Upper lobe of left lung (tissue), 4 donors: ENCODE data around the gene FOXB2.
"Not testable (repeated sequence)": the region's sequence is repeated elsewhere in the genome, so short reads cannot be mapped to it uniquely, and the experiment has no call there.

Experiments
- CTCF ChIP-seq, 6 experiments: fragments of 450-650 bp in 4 of 6; fragments of 200-600 bp in 2 of 6; sonication (generic) in 2 of 6; IDR thresholded peaks; one replicate each; pipeline ENCODE4 v1.5.1; 2016 to 2019; ENCODE audit warnings: antibody characterized with exemption in 6 of 6
- EP300 ChIP-seq, 4 donors: sonication (generic); formaldehyde crosslinking; IDR thresholded peaks; one replicate each; pipeline ENCODE4 v1.5.1; 2017; ENCODE audit warnings: antibody characterized with exemption in 4 of 4, control low read depth in 2 of 4
- POLR2A ChIP-seq, 4 donors: fragments of 450-650 bp; IDR thresholded peaks; one replicate each; pipeline ENCODE4 v1.5.1; 2016 to 2017; ENCODE audit warnings: antibody characterized with exemption in 4 of 4, mild to moderate bottlenecking in 2 of 4
- POLR2AphosphoS5 ChIP-seq, 2 donors: sonication (generic); formaldehyde crosslinking; IDR thresholded peaks; one replicate each; pipeline ENCODE4 v1.5.1; 2017; ENCODE audit warnings: antibody characterized with exemption in 2 of 2

- TF ChIP-seq CTCF, POLR2A, POLR2AphosphoS5, EP300 (IDR thresholded peaks at IDR 0.05): not testable (repeated sequence)
Observed at GRCh38 chr9:76978831-76979230, 40.6 kb upstream of the FOXB2 start.
